ENCODE measurements around the gene TBC1D1. TPM values are rescaled to one million over a fixed set of nuclear protein-coding genes. Genes with fewer than 3 reads are reported as not detected.

Gene TBC1D1
- polyA plus RNA-seq, 1 donor from 2014 or later, result 23.2 TPM

GRCh38 chr4:37917388-37917787 is 26.5 kb downstream of the TBC1D1 start:
- Histone ChIP-seq H3K27ac (ENCODE audit: low read length) (no peak overlapping the region), H3K9me3 (ENCODE audit: low read length) (no peaks in the 10 kb centered on the region), H4K20me1 (ENCODE audit: insufficient read depth) (no peaks in the 10 kb centered on the region), H3K79me2 (replicated peaks; ENCODE audit: insufficient read depth, low read length) (no peaks in the 10 kb centered on the region), H3K9me2 (ENCODE audit: insufficient read depth, low read length) (no peaks in the 10 kb centered on the region), H3K27me3 (ENCODE audit: insufficient read depth, low read depth, low read length) (no peaks in the 10 kb centered on the region), H2AFZ (ENCODE audit: low read depth, low read length) (no peak overlapping the region), H3K9ac (ENCODE audit: low read length) (no peak overlapping the region), H3F3A (ENCODE audit: insufficient read depth, low read length, poor library complexity, severe bottlenecking) (no peaks in the 10 kb centered on the region), H3K36me3 (ENCODE audit: insufficient read depth, low read length) (no peaks in the 10 kb centered on the region), H3K4me2 (ENCODE audit: low read length) (no peak overlapping the region), H3K4me3 (ENCODE audit: low read length) (no peak overlapping the region)
- TF ChIP-seq, protein P1, sequence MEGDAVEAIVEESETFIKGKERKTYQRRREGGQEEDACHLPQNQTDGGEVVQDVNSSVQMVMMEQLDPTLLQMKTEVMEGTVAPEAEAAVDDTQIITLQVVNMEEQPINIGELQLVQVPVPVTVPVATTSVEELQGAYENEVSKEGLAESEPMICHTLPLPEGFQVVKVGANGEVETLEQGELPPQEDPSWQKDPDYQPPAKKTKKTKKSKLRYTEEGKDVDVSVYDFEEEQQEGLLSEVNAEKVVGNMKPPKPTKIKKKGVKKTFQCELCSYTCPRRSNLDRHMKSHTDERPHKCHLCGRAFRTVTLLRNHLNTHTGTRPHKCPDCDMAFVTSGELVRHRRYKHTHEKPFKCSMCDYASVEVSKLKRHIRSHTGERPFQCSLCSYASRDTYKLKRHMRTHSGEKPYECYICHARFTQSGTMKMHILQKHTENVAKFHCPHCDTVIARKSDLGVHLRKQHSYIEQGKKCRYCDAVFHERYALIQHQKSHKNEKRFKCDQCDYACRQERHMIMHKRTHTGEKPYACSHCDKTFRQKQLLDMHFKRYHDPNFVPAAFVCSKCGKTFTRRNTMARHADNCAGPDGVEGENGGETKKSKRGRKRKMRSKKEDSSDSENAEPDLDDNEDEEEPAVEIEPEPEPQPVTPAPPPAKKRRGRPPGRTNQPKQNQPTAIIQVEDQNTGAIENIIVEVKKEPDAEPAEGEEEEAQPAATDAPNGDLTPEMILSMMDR (IDR thresholded peaks at IDR 0.05; ENCODE audit: poor library complexity, severe bottlenecking), result no peak
- TF ChIP-seq EP300 (conservative IDR thresholded peaks at IDR 0.05; ENCODE audit: poor library complexity, severe bottlenecking) (no peak), TAF1 (IDR thresholded peaks at IDR 0.05; ENCODE audit: low read depth) (no peak), SMC3 (conservative IDR thresholded peaks at IDR 0.05; ENCODE audit: poor library complexity) (no peak), RAD21 (conservative IDR thresholded peaks at IDR 0.05) (no peak), EZH2 (IDR thresholded peaks at IDR 0.05; ENCODE audit: borderline replicate concordance, insufficient read depth, low read length, poor library complexity, severe bottlenecking) (no peak), POLR2AphosphoS5 (IDR thresholded peaks at IDR 0.05) (no peak)

GRCh38 chr4:37918653-37919052 is 27.8 kb downstream of the TBC1D1 start:
- H4K20me1 ChIP-seq (ENCODE audit: insufficient read depth), result no peaks in the 10 kb centered on the region
- no peaks in the 10 kb centered on the region for H3K36me3 ChIP-seq (ENCODE audit: insufficient read depth, low read length)
- no peaks in the 10 kb centered on the region for H3F3A ChIP-seq (ENCODE audit: insufficient read depth, low read length, poor library complexity, severe bottlenecking)
- no peak overlapping the region for H3K9ac ChIP-seq (ENCODE audit: low read length)
- TF ChIP-seq TAF1 (IDR thresholded peaks at IDR 0.05; ENCODE audit: low read depth) (no peak), POLR2AphosphoS5 (IDR thresholded peaks at IDR 0.05) (no peak), EZH2 (IDR thresholded peaks at IDR 0.05; ENCODE audit: borderline replicate concordance, insufficient read depth, low read length, poor library complexity, severe bottlenecking) (no peak), EP300 (conservative IDR thresholded peaks at IDR 0.05; ENCODE audit: poor library complexity, severe bottlenecking) (no peak), SMC3 (conservative IDR thresholded peaks at IDR 0.05; ENCODE audit: poor library complexity) (no peak), MXI1 (conservative IDR thresholded peaks at IDR 0.05; ENCODE audit: poor library complexity, severe bottlenecking) (no peak), RAD21 (conservative IDR thresholded peaks at IDR 0.05) (no peak), REST (IDR thresholded peaks at IDR 0.05; ENCODE audit: borderline replicate concordance) (no peak)
- TF ChIP-seq, protein P1 (IDR thresholded peaks at IDR 0.05; ENCODE audit: poor library complexity, severe bottlenecking), result no peak
- H3K27me3 ChIP-seq (ENCODE audit: insufficient read depth, low read depth, low read length), result no peaks in the 10 kb centered on the region
- H3K27ac ChIP-seq (ENCODE audit: low read length), result no peak overlapping the region
- no peaks in the 10 kb centered on the region for H3K79me2 ChIP-seq (replicated peaks; ENCODE audit: insufficient read depth, low read length)
- H3K9me2 ChIP-seq (ENCODE audit: insufficient read depth, low read length), result no peaks in the 10 kb centered on the region
- no peak overlapping the region for H3K4me3 ChIP-seq (ENCODE audit: low read length)
- H3K4me2 ChIP-seq (ENCODE audit: low read length), result no peak overlapping the region
- H3K9me3 ChIP-seq (ENCODE audit: low read length), result no peaks in the 10 kb centered on the region
- H2AFZ ChIP-seq (ENCODE audit: low read depth, low read length), result no peak overlapping the region

All from neural cell (in vitro differentiated cells).